NK-92 (cell line): ENCODE measurements around the gene KRTAP23-1.

Experiments
- DNase-seq: peaks from one replicate; lab custom pipeline; 2025; ENCODE audit not compliant: unreplicated experiment; lab: John Stamatoyannopoulos, UW

KRTAP23-1 gene, protein sequence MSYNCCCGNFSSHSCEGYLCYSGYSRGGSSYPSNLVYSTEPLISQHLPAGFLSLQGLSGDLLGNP

DNA sequence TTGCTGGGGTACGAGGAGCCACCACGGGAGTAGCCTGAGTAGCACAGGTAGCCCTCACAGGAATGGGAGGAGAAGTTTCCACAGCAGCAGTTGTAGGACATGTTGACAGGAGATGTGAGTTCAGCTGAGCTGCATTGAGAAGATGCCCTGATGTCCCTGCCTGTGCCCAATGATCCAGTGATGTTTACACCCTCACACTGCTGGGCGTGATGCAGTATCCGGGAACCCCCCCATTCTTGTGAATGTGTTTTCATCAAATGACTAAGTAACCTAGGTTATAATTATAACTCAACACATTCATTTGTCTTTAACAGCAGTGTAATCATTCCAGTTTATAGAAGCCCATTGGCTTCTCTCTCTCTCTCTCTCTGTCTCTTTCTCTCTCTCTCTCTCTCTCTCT, at the start of gene KRTAP23-1:
KRTAP23-1 (minus strand) TSS at position 101 of the 400 bp plus-strand sequence; CDS start at position 101, 0 bp downstream.
- DNase-seq, result no peak

DNA sequence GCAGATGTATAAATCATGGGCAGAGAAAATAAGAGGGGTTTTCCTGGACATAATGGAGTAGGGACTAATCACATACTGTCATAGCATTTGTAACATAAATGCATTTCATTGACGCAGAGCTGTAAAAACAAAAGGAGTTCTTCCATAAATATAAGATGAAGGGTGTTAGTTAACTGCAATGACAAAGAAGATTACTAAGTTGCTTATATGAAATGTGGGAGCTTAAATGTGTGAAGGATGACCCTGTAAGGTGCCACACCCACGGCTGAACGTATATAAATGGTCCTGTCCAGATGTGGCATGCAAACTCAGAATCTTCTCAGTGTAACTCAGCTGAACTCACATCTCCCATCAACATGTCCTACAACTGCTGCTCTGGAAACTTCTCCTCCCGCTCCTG, 47.3 kb upstream of the KRTAP23-1 start, which contains the start of gene KRTAP13-1:
KRTAP13-1 (plus strand) TSS at position 301 of the 400 bp plus-strand sequence; CDS start at position 357, 56 bp downstream.
- no peak for DNase-seq

GRCh38 chr21:30391492-30392025, 43.2 kb upstream of the KRTAP23-1 start:
- no peak for DNase-seq

- DNase-seq, result no peak
These were observed 33.8 kb upstream of the KRTAP23-1 start for GRCh38 chr21:30382201-30382600.

DNA sequence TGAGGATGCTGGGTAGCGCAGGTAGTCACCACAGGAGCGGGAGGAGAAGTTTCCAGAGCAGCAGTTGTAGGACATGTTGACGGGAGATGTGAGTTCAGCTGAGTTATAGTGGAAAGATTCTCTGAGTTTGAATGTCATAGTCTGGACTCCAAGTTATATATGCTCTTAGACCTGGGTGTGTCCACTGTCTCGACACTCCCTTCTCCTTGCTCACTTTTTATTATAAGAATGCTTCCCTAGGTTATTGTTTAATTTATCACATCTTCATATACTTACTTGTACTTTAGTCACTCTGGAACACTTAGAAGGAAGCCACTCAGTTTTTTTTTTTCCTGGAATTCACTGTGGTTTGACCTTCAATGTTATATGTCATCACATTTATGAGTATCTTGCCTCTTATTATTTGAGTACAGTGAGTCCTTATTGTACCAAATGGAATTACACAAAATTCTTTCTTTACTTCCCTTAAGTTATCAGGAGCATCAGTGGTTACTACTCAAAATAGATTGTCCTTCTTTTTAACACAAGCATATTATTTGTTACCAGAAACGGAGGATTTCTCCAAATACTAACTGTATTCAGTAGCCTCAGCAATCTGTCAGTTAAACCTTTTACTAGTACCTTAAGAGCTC, 23.8 kb upstream of the KRTAP23-1 start, which contains the start of gene KRTAP13-2:
KRTAP13-2 (minus strand) TSS at position 133 of the 632 bp plus-strand sequence; CDS start at position 75, 58 bp downstream.
- no peak for DNase-seq

- no peak for DNase-seq
These were observed 7.5 kb upstream of the KRTAP23-1 start for GRCh38 chr21:30355906-30356305.

DNA sequence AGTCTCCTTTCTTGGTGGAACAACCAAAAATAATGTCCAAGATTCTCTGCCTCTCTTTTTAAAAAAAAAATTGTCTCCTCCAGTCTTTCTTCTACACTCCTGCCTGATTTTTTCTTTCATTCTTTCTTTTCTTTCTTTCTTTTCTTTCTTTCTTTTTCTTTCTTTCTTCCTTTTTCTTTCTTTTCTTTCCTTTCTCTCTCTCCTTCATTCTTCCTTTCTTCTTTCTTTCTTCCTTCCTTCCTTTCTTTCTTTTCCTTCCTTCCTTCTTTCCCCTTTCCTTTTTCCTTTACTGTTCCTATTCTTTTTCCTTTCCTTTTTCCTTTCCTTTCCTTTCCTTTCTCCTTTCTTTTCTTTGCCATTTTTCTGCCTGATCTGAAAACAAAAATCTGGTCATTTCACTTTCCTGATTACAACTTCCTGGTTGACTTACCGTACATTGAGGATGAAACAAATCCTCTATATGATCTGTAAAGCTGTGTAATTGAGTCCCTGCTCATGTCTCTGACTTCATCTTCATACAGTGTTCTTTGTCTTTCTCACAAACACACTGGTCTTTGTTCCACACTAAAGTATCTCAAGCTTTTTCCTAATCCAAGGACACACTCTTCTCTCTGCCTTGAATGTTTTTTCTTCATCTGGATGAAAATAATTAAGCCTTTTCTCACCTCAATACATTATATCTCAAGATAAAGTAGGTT, 6.1 kb upstream of the KRTAP23-1 start:
- no peak for DNase-seq

DNA sequence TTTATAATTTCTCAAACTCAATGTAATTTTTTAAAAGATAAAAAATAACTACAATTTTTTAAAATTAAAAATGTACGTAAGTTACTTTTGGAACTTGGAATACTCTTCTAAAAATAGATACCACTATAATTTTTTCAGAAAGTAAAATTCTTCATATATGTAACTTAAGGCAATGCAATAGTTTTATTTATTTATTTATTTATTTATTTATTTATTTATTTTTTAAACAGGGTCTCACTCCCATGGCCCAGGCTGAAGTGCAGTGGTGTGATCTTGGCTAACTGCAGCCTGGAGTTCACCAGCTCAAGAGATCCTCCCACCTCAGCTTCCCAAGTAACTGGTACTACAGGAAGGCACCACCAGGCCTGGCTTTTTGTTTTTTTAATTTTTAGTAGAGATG, 3.1 kb upstream of the KRTAP23-1 start:
- no peak for DNase-seq

DNA sequence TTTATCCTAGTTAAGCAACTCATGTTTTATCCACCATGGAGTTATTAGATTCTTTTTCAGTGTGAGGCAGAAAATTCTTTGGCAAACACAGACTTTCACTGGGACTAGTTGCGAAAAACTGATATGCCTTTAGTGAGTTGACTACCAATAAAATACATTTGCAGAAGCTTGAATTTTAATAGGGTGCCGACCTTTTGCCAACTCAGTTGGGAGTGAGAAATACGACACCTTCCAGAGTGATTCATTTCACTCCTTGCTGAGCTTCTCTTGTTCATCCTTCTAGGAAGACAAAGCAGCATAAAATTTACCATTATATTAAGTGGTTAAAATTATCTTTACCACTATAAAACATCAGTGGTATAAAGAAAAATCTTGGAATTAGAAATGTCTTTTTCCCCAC, 1.2 kb upstream of the KRTAP23-1 start:
- DNase-seq, result no peak

DNA sequence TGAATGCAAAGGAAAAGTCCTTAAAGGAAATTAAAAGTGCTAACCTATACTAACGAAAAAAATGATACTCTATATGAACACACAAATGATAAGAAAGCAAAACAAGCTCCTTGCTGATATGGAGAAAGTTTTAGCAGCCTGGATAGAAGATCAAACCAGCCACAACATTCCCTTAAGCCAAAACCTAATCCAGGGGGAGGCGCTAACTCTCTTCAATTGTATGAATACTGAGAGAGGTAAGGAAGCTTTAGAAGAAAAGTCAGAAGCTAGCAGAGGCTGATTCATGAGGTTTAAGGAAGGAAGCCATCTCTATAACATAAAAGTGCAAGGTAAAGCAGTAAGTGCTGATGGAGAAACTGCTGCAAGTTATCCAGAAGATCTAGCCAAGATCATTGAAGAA, 3.4 kb downstream of the KRTAP23-1 start:
- DNase-seq, result no peak

DNA sequence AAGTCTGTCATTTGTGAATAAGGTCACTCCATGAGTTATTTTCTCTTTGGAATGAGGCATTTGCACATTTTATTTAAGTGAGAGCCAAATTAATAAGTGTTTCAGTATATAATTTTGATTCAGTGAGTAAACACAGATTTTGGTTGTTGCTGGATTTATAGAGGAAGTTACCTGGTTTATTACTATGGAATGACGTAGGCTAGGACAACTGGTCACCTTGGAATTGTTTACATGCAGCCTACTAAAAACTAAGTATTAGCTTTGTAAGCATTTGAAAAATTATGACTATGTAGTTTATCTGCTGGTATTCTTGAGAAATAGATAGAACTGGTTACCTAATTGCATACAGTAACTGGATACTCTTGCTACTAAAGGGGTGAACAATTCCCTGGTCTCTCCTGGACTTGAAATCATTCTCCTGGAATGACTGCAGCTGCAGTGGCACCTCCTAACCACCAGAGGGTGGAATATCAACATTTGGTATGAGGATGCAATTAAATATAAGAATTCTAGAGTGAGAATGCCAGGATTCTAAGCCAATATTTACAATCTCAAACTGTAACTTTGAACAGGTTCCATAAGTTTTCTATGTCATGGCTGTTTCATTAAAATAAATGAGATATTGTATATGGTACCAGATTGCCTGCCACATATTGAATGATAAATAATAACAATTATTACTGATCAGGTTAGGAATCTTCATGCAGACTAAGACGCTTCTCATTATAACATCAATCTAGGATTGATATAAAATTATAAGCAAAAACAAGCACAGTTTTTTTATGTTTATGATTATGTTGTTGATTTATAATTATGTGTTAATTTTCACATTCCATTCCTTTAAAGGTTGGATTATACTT, 7.5 kb downstream of the KRTAP23-1 start:
- DNase-seq, result no peak

GRCh38 chr21:30338717-30339116, 9.7 kb downstream of the KRTAP23-1 start:
- no peak for DNase-seq

GRCh38 chr21:30337772-30338171, 10.6 kb downstream of the KRTAP23-1 start:
- no peak for DNase-seq

GRCh38 chr21:30337276-30337744, 11.1 kb downstream of the KRTAP23-1 start, which contains the start of gene KRTAP27-1:
Gene KRTAP27-1 (minus strand): TSS chr21:30337694. CDS start chr21:30337668, 26 bp downstream.
- no peak for DNase-seq

- DNase-seq, result no peak
These were observed 11.8 kb downstream of the KRTAP23-1 start for GRCh38 chr21:30336596-30336995.

DNA sequence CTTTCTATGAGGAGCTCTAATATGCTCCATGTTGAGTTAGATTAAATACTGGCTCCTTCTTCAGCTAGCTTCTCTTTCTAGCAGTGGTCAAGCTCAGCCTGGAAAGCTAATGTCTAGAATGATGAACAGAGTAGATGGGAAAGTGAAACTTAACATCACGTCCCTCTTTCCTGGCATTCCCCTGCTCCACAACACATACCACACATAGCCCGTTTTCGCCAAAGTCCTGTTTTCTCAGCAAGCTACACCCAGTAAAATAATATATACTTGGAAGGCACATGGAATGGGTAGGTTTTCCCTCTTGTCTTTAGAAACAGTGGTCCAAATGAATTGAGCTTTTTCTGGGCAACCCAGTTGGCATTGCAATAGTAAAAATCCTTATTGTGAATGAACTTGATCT, 14.7 kb downstream of the KRTAP23-1 start:
- DNase-seq, result no peak

DNA sequence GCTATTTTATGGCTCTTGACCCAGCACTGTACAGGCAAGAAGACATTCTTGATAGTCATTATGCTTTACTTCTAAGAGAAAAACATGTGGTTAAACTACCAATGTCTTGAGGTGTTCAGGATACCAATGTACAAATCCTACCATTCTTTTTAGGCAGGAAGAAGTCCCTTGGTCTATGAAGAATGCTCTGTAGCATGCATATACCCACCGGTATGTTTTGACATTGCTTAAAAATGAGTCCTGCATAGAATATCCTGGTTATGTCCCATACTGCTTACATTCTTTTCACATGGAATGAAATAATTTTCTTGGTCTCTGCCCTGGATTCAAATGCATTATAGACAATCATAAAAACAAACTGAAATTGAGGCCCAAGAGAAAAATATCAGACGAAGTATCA, 15.7 kb downstream of the KRTAP23-1 start:
- DNase-seq, result no peak

DNA sequence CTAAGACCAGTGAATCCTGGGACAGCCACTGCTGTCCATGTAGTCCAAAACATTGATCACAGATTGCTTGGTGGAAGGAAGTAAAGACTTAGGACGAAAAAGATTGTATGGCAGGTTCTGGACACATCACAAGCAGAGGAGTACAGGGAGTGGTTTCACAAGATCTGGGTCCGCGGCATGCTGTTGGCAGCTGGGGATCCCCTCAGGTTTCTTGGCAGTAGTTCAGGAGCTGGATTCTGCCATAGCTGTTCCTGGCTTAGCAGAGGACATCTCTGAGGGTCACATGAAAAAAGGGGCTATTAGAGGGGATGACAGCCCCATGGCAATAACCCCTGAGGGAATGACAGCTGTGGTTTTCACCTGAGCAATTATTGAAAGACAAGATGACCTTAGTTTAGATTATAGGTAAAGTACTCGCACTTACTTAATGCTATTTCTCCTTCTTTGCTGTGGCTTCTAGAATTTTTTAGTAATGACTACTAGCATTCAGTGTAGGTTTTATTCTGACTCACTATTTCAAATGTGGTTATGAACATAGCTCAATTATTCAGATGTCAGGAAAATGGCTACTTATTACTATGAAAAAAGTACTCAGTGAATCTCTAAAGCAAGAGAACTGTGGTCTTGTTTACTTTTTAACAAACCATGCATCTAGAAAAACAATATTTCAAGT, 19.1 kb downstream of the KRTAP23-1 start:
- no peak for DNase-seq

- no peak for DNase-seq
These were observed 22.0 kb downstream of the KRTAP23-1 start for GRCh38 chr21:30326390-30326789.

GRCh38 chr21:30320215-30320614, 28.2 kb downstream of the KRTAP23-1 start, which contains the start of gene KRTAP26-1:
Gene KRTAP26-1 (minus strand): TSS chr21:30320315. CDS start chr21:30320035, 280 bp downstream.
- DNase-seq, result no peak
